IPS-15b (cell line): ENCODE data around the gene SLC25A48.
A peak's percentile ranks its signal among the peaks of the same experiment; 100 is the strongest.

Experiments used
- H3K27me3 ChIP-seq: one replicate; pipeline ENCODE4 v1.6.1; 2013; ENCODE audit warnings: low read length; ENCODE audit not compliant: control insufficient read depth, insufficient read depth
- H3K36me3 ChIP-seq: one replicate; pipeline ENCODE4 v1.6.1; 2013; ENCODE audit warnings: low read length; ENCODE audit not compliant: control insufficient read depth, insufficient read depth
- H3K4me1 ChIP-seq: one replicate; pipeline ENCODE4 v1.6.1; 2013; ENCODE audit warnings: mild to moderate bottlenecking, low read length; ENCODE audit not compliant: control insufficient read depth, insufficient read depth
- H3K4me3 ChIP-seq: one replicate; pipeline ENCODE4 v1.5.1; 2013; ENCODE audit warnings: low read depth, low read length
- H3K9ac ChIP-seq: one replicate; pipeline ENCODE4 v1.6.1; 2013; ENCODE audit warnings: low read depth, mild to moderate bottlenecking, low read length
- H3K9me3 ChIP-seq: one replicate; pipeline ENCODE4 v1.6.1; 2013; ENCODE audit warnings: mild to moderate bottlenecking, low read length; ENCODE audit not compliant: control insufficient read depth, insufficient read depth

The SLC25A48 gene

GRCh38 chr5:135834639-135835529 is at the start of gene SLC25A48:
SLC25A48 (plus strand) TSS chr5:135834663; CDS start chr5:135834848, 185 bp downstream.
- Histone ChIP-seq H3K9me3 (no peaks in the 10 kb centered on the region), H3K36me3 (no peaks in the 10 kb centered on the region), H3K27me3 (peaks cover 65% of the 10 kb centered on the region), H3K4me3 (peak within 1 kb of the TSS; percentile 59), H3K9ac (no peak within 1 kb of the TSS), H3K4me1 (no peaks in the 10 kb centered on the region)

DNA sequence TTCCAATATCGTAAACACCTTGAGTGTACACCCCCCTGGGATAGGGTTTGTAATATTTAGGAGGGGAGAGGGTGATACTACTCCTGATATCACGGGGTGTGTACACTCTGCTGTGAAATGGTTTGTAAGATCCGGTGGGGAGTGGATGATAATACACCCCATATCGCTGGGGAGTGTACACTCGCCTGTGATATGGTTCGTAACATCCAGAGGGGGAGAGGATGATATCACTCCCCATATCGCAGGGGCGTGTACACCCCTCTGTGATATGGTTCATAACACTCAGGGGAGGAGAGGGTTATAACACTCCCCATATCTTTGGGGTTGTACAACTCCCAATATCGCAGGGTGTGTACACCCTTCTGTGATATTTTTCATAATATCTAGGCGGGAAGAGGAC is 33.8 kb upstream of the SLC25A48 start:
- H3K9me3 ChIP-seq = no peaks in the 10 kb centered on the region
- H3K36me3 ChIP-seq = no peaks in the 10 kb centered on the region
- H3K4me3 ChIP-seq = no peak overlapping the region
- peaks cover 9% of the 10 kb centered on the region for H3K27me3 ChIP-seq
- H3K9ac ChIP-seq = no peak overlapping the region
- no peaks in the 10 kb centered on the region for H3K4me1 ChIP-seq

DNA sequence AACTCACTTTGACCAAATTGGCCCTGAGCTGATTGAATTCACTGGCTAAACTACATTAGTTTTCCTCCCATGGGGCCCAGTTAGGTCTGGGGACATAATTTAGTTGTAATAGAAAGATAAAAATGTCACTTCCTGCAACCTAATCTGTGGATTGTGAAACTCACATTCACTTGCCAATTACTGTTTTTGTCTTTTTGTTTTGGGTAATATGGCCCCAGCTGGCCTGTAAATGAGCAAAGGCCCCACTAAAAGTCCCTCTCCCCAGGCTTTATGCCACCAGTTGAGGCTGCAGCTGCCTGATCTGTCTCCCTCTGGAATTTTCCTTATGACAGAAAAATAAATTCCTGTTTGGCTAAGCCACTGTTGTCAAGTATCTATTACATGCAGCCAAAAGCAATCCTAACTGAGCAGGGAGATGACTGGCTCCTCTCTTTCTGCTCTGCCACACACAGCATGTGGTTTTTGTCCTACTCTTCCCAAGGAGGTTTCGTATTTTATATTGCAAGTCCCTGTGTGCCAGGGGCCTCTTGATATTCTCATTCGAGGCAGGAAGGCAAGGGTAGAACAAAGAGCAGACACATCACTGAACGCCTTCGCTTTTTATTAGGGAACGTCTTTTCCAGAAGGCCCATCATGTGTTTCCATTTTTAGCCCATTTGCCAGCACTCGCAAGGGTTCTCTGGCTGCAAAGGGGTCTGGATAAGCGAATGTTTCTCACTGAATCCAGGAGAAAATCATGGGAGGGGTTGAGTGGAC is 24.1 kb upstream of the SLC25A48 start:
- no peaks in the 10 kb centered on the region for H3K27me3 ChIP-seq
- H3K9ac ChIP-seq = no peak overlapping the region

DNA sequence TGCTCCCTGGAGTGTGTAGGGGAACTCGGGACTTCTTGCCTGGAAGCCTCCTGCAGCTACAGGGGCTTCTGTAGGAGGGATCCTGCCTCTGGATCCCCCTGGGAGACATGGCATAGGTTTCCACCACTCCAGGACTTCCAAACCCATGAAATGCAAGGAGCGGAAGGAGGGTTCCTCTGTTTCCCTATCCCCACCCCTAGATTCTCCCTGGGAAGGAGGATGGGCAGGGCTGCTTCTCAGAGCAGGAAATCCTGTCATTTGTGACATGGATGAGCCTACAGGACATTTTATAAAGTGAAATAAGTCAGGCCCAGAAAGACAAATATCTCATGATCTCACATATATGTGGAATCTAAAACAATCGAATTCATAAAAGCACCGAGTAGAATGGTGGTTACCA is 23.5 kb upstream of the SLC25A48 start:
- H3K4me1 ChIP-seq = no peaks in the 10 kb centered on the region
- no peak overlapping the region for H3K9ac ChIP-seq
- H3K4me3 ChIP-seq = no peak overlapping the region
- no peaks in the 10 kb centered on the region for H3K27me3 ChIP-seq
- H3K36me3 ChIP-seq = no peaks in the 10 kb centered on the region
- H3K9me3 ChIP-seq = no peaks in the 10 kb centered on the region

More for the DNA sequence above, 24.1 kb upstream of the SLC25A48 start:
- H3K9me3 ChIP-seq = no peaks in the 10 kb centered on the region
- H3K4me3 ChIP-seq = no peak overlapping the region
- no peaks in the 10 kb centered on the region for H3K4me1 ChIP-seq
- H3K36me3 ChIP-seq = no peaks in the 10 kb centered on the region

- Histone ChIP-seq H3K9me3 (no peaks in the 10 kb centered on the region), H3K4me3 (no peak overlapping the region), H3K4me1 (no peaks in the 10 kb centered on the region), H3K27me3 (no peaks in the 10 kb centered on the region), H3K36me3 (no peaks in the 10 kb centered on the region), H3K9ac (no peak overlapping the region)
Observed at GRCh38 chr5:135813758-135814157, 20.7 kb upstream of the SLC25A48 start.

DNA sequence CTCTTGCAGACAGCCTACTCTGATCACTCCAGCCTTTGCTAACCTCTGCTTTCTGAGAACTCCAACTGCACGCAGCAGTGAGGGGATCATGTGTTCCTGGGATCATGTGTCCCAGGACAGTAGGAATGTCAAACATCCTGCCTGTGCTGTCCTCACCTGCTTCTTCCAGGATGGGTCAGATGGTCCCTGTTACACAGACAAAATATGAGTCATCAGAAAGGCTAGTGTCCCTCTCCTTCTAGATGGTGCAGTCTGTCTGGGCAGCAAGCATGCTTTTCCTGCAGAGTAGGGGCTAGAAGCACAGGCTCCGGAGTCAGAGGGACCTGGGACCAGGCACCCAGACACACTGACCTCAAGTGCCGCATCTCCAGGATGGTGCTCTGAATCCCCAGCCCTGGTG is 20.1 kb upstream of the SLC25A48 start:
- Histone ChIP-seq H3K4me3 (no peak overlapping the region), H3K27me3 (no peaks in the 10 kb centered on the region), H3K36me3 (no peaks in the 10 kb centered on the region), H3K4me1 (no peaks in the 10 kb centered on the region), H3K9me3 (no peaks in the 10 kb centered on the region), H3K9ac (no peak overlapping the region)

- Histone ChIP-seq H3K9me3 (no peaks in the 10 kb centered on the region), H3K27me3 (no peaks in the 10 kb centered on the region), H3K4me1 (no peaks in the 10 kb centered on the region), H3K36me3 (no peaks in the 10 kb centered on the region), H3K9ac (no peak overlapping the region), H3K4me3 (no peak overlapping the region)
Observed at GRCh38 chr5:135814812-135815211, 19.7 kb upstream of the SLC25A48 start.

DNA sequence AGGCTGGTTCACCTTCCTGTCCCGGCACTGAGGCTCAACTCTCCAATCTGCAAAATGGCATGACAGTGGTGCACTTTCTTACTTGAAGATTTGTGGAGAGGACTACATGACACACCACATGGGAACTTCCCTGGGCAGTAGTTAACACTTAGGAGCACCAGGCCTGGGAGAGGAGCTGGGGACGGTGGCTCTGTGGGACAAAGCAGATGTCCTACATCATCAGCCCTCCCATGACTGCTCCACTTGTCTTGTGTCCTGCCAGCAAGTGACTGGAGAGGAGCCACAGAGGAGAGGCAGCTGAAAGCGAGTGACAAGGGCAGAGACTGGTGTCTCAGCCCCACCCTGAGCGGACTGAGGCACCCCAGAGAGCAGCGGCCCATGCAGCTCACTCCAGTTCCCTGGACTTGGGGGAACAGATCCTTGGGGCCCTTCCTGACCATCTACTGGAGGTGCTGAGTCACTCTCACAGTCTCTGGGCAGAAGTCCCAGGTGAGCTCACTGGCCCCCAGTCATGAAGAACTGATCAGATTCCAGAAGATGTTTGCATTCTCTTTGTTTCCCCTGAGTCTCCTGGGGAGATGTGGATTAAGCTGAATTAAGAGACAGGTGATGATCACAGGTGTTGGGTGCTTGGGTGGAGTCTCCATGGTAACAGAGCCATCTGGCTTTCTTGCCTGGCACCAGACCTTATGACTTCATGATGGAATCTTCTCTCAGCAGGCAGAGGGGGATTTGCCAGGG is 13.2 kb upstream of the SLC25A48 start:
- Histone ChIP-seq H3K36me3 (no peaks in the 10 kb centered on the region), H3K9me3 (no peaks in the 10 kb centered on the region), H3K9ac (no peak overlapping the region), H3K4me3 (no peak overlapping the region), H3K27me3 (no peaks in the 10 kb centered on the region), H3K4me1 (peaks cover 5% of the 10 kb centered on the region)

GRCh38 chr5:135821802-135822201 is 12.7 kb upstream of the SLC25A48 start:
- Histone ChIP-seq H3K27me3 (no peaks in the 10 kb centered on the region), H3K36me3 (no peaks in the 10 kb centered on the region), H3K9ac (no peak overlapping the region), H3K4me1 (peaks cover 5% of the 10 kb centered on the region), H3K4me3 (no peak overlapping the region), H3K9me3 (no peaks in the 10 kb centered on the region)

- Histone ChIP-seq H3K9ac (no peak overlapping the region), H3K4me1 (peaks cover 5% of the 10 kb centered on the region), H3K9me3 (no peaks in the 10 kb centered on the region), H3K27me3 (no peaks in the 10 kb centered on the region), H3K4me3 (no peak overlapping the region), H3K36me3 (no peaks in the 10 kb centered on the region)
Observed at GRCh38 chr5:135822286-135822685, 12.2 kb upstream of the SLC25A48 start.

GRCh38 chr5:135822959-135823358 is 11.5 kb upstream of the SLC25A48 start:
- no peak overlapping the region for H3K4me3 ChIP-seq
- H3K4me1 ChIP-seq = peaks cover 5% of the 10 kb centered on the region
- no peaks in the 10 kb centered on the region for H3K9me3 ChIP-seq
- H3K36me3 ChIP-seq = no peaks in the 10 kb centered on the region
- H3K27me3 ChIP-seq = no peaks in the 10 kb centered on the region
- H3K9ac ChIP-seq = no peak overlapping the region
